Measurements from ENCODE around the gene TMEM39A.

The TMEM39A gene

DNA sequence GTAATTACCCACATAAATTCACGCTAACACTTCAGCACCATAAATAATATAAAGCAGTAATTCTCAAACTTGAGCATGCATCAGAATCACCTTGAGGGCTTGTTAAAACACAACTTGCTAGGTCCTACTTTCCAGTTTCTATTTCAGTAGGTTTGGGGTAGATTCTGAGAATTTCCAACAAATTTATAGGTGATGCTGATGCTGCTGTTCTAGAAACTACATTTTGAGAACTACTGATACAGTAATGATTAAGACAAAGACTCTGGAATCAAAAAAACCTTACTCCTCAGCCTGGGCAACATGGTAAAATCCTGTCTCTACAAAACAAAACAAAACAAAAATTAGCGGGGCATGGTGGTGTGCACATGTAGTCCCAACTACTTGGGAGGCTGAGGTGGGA is 18.8 kb downstream of the TMEM39A start:
- DNase-seq: no peak

DNA sequence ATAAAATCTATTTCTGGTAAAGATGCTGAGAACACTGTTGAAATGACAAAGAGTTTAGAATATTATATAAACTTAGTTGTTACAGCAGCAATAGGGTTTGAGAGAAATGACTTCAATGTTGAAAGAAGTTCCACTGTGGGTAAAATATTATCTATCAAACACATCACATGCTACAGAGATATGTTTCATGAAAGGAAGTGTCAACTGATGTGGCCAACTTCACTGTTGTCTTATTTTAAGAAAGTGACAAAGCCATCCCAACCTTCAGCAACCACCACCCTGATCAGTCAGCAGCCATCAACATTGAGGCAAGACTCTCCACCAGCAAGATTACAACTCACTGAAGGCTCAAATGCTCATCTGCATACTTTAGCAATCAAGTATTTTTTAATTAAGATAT is 20.2 kb downstream of the TMEM39A start:
- no peak for DNase-seq

GRCh38 chr3:119437691-119438258 is 25.6 kb downstream of the TMEM39A start:
- DNase-seq: no peak

- no peak for DNase-seq
These were observed 26.4 kb downstream of the TMEM39A start for GRCh38 chr3:119436977-119437376.

DNA sequence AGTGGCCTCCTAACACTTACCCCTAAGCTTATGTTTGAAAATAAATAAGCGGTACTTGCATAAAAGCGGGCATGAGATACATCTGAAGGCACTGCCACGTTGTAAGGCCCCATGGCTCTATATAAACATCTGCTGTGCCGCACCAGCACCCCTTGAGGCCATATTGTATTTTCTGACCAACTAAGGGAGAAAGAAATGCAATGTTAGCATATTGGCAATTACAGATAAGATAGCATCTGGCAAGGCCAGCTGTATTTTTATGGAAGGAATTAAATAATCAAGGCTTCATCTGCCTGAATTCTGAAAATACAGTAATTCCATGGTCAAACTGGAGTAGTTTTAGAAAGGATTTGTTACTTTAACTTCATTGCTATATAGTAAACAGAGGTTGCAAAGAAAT is 28.7 kb downstream of the TMEM39A start:
- DNase-seq: no peak

- no peak for DNase-seq
These were observed 29.6 kb downstream of the TMEM39A start for GRCh38 chr3:119433613-119434325.

DNA sequence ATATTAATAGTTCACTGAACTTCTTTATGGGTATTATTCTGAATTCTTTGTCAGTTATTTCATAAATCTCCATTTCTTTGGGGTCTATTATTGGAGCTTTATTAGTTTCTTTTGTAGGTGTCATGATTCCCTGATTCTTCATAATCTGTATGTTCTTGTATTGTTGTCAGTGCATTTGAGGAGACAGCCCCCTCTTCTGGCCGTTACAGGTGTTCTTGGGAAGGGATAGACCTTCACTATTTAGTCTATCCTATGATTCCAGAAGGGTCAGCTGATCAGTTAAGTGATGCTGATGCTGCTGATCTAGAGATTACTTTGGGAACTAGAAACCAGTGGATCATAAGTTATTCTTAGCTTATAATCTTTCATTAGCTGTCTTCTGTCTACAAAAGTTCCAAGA is 34.9 kb downstream of the TMEM39A start:
- DNase-seq: no peak

GRCh38 chr3:119427669-119428068 is 35.7 kb downstream of the TMEM39A start:
- no peak for DNase-seq

- DNase-seq: no peak
These were observed 43.2 kb downstream of the TMEM39A start for GRCh38 chr3:119420196-119420595.

DNA sequence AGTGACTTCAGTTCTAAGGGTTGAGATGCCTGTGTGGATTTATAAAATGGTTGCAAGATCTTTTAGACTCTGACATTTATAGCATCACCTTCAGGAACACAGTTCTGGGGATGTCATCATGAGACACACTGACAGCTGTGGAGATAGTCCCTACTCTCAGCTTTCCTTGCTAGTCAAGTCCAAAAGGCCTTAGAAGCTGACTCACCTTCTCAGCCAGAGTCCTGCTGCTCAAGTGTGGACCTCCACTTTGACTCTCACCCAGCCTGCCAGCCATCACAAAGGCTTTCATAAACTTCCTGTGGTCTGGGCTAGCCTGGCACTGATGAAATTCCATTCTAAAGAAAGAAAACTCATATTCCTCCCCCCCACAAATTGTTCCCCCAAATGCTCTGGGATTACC is 44.8 kb downstream of the TMEM39A start:
- DNase-seq: no peak

- no peak for DNase-seq
These were observed 45.5 kb downstream of the TMEM39A start for GRCh38 chr3:119417771-119418512.

- DNase-seq: no peak
These were observed 46.5 kb downstream of the TMEM39A start for GRCh38 chr3:119416873-119417272.

- DNase-seq: no peak
These were observed 49.7 kb downstream of the TMEM39A start for GRCh38 chr3:119413603-119414280.

DNA sequence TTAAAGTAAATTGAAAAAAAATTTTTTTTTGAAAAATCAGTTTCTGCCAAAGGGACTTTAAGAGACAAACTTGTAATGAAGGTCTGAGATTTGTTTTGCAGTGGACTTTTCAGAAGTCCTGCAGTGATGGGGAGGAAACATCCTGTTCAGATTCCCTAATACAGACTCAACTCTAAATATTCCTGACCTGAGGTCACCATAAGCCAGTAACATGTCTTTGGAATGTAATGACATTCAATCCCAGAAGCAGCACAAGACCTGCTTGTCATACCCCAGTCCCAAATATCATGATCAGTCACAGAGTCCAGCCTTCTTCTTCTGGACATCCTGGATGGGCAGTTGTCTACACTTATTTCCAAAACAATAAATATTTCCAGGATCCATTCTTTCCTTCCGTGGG is 53.6 kb downstream of the TMEM39A start:
- DNase-seq: no peak

DNA sequence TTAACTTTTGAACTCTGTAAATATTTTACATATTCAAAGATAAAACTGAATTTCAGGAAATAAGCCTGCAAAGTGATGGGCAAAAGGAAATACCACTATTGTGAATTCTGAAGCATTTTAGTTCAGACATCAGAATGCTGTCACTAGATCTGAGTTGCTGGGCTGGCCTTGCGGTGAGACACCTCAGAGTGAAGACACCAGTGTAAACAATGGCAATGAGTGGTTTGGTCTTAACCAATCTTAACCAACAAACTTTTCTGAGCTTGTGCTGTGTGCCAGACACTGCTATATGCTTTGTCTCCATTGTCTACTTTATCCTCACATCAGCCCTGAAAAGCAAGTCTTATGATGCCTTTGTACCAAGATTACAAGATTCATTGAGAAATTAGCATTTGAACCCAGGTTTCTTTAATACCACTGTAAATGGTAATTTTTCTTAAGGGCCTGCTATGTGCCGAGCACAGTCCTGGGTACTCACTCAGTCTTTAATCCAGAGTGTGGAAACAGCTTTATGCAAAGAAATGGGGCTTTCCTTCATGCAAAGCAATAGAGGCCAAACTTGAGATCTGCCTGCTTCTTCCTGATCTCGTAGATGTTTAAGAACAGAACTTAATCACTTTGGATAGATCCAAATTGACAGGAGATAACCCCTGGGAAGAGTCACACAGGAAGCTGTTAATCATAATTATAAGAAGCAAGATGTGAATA is 55.0 kb downstream of the TMEM39A start:
- DNase-seq: no peak

- DNase-seq: no peak
These were observed 58.1 kb downstream of the TMEM39A start for GRCh38 chr3:119405315-119405714.

DNA sequence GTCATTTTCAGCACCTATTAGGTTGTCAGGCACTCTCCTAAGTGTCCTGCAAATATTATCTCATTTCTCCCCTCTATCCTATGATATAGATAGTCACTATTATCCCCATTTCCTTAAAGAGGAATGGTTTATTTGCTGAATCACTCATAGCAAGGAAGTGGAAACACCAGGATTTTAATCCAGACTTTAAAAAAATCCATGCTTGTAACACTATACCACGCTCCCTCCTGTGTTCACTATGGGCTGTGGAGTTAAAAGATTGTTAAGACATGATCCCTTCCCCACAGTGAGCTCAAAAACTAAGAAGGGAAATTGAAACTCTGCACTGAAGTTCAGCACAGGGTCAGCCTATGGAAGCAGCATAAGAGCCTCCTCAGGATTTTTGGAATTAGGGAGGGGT is 60.2 kb downstream of the TMEM39A start:
- no peak for DNase-seq

- no peak for DNase-seq
These were observed 60.6 kb downstream of the TMEM39A start for GRCh38 chr3:119402791-119403190.

GRCh38 chr3:119401503-119402440 is 61.6 kb downstream of the TMEM39A start:
- DNase-seq: no peak

DNA sequence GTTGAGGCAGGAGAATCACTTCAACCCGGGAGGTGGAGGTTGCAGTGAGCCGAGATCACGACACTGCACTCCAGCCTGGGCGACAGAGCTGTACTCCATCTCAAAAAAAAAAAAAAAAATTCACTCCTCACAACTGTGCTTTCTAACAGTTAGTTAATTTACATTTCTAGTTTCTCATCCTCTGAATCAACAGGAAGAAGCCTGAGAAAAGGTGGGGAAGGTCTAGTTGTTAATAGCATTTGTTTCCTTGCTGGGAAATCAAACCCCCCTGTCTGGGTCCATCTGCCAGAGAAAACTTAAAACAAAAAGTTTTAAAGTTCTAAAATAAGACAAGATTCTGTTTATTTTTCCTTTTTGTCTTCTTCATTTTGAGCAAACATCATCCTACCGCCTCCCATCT is 62.3 kb downstream of the TMEM39A start:
- DNase-seq: no peak

DNA sequence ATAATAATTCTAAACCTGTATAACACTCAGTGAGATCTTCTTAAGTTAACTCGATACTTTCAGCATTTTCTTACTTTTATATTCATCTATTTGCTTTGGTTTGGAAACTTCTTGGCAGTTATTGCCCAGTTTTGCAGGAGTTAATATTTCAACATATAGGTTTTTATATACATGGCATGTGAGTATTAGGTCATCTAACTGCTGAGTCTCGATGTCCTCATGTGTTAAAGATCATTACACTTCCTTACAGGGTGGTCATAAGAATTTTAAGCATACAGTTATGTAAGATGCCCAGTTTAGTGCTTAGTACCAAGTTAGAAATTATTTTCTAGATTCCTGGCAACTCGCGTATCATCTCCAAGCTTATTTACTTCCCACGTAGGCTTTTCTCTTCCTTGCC is 62.9 kb downstream of the TMEM39A start:
- DNase-seq: no peak

GRCh38 chr3:119396870-119397269 is 66.5 kb downstream of the TMEM39A start:
- DNase-seq: no peak
